DMS153 treated with DMSO at 0.1 percent for 48 hours (cell line): ENCODE measurements around the gene CNBD2.
"Not testable (repeated sequence)": the region's sequence is repeated elsewhere in the genome, so short reads cannot be mapped to it uniquely, and the experiment has no call there.

Experiments used
- DNase-seq: peaks from one replicate; lab custom pipeline; 2025; ENCODE audit not compliant: unreplicated experiment; lab: John Stamatoyannopoulos, UW

Gene CNBD2

DNA sequence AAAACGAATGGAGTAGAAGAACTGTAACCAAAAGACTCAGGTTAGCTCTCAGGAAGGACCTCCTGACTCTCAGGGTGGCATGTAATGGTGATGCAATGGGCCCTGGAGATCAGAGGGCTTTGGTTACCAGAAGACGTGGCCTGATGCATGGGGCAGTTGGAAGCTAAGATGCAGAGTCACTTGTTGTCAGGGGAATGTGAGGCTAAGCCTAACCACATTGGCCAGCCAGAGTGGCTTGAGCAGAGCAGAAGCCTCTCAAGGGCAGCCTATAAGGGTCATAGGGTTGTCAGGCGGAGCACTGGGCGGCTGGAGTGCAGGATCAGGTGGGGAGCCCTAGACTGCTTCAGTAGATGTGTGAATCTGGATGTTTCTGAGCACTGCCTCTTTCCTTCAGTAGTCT lies 5.9 kb downstream of the CNBD2 start:
- no peak for DNase-seq

DNA sequence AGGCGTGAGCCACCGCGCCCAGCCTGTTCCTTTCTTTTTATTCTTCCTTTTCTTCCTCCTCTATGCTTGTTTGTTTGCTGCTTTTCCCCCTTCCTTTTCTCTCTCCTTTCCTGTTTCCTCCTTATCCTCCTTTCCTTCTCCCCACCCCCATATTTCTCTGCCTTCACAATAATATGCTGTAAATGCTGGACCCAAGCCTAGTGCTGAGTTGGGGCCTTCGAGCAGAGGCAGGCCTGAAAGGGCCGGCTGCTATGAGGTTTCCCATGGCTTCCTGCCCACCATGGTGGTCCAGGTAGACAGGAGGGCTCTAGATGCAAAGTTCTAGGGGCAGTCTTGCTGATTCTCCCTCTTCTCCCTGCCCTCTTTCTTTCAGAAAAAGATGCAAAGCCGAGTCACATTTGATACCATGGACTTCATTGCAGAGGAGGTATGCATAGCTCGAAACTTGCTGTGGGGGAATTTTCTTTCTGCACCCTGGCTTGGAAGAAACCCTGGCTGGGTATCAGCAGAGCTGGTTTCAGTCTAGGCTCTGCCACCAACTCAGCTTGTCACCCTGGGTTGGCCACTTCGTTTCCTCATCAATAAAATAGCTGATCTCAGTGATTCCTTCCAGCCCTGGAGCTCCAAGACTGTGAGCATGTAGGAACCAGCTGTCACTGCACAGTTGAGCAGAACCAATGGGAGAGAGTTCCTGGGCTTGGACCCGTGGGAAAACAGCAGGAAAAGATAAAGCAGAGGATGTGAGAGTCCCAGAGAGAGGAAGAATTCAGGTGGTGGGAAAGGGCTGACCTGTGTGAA lies 7.4 kb downstream of the CNBD2 start:
- no peak for DNase-seq

DNA sequence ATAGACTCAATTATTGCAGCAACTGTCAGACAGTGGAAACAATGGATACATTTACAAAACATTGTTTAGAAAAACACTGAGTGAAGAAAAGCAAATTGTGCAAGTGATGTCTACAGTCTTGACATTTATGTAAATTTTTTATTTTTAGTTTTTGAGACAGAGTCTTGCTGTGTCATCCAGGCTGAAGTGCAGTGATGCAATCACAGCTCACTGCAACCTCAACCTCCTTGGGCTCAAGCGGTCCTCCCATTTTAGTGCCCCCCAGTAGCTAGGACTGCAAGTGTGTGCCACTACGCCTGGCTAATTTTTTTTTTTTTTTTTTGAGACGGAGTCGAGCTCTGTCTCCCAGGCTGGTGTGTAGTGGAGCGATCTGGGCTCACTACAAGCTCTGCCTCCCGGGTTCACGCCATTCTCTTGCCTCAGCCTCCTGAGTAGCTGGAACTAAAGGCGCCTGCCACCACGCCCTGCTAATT lies 9.7 kb downstream of the CNBD2 start:
- no peak for DNase-seq

DNA sequence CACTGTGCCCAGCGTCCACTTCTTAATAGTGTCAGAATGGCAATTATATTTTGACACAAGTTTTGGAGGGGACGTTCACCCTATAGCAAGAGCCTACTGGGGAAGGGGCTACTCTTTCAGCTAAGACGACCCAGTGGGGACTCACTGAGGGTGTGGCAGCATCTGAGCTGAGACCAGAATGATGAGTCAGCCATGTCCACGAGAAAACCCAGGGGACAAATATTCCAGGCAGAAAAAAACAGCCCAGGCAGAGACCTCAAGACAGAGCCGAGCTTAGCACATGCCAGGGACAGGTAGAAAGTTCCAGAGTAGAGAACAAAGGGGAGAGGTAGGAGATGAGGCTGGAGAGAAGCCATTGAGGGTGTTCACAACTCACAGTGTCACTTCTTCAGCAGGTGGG lies 11.2 kb downstream of the CNBD2 start:
- DNase-seq: no peak

DNA sequence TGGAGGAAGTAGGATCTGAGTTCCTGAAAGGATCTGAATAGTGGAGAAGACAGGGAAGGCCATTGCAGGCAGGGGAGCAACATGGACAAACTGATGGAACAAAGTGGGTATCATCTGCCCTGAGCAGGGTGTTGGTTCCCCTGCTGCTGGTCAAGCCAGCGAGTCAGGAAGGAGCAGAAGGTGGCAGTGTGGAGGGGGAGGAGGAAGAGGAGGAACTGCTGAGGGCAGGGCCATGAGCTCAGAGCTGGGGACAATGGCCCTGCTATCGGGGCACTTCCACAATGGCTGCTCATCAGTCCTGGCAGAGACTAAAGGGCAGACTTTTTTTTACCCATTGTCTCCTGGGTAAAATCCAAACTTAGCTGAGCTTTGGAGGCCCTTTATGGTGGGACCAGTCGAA lies 13.6 kb downstream of the CNBD2 start:
- no peak for DNase-seq

DNA sequence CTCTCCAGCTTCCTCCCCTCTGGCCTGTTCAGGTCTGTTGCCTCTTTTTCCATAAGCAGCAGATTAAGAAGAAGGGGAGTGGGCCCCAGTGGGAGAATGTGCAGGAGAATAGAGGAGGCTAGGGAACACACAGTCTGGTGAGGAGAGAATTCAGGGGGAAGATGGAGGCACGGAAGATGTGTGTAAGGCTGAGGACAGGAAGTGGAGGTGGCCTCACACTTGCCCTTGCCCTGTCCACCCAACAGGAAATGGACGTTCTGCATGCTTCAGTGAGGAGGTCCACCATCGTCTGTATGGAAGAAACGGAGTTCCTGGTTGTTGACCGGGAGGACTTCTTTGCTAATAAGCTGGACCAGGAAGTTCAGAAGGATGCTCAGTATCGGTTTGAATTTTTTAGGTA lies 16.0 kb downstream of the CNBD2 start:
- no peak for DNase-seq

DNA sequence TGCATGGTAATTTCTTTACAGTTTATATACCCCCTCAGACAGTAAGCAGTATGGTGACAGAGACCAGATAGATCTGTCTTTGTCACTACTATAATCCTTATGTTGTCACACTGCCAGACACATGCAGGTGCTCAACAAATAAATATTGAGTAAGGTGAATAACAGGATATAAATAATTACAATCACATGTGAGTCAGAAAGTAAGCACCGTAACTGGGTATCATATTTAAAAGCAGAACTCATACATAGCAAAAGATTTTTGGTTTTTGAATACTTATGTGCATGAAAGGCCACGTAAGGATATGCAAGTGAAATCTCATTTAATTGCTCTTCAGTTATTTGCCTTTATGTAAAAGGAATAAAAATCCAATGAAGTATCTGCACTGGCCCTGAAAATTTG lies 17.4 kb downstream of the CNBD2 start:
- DNase-seq: no peak

DNA sequence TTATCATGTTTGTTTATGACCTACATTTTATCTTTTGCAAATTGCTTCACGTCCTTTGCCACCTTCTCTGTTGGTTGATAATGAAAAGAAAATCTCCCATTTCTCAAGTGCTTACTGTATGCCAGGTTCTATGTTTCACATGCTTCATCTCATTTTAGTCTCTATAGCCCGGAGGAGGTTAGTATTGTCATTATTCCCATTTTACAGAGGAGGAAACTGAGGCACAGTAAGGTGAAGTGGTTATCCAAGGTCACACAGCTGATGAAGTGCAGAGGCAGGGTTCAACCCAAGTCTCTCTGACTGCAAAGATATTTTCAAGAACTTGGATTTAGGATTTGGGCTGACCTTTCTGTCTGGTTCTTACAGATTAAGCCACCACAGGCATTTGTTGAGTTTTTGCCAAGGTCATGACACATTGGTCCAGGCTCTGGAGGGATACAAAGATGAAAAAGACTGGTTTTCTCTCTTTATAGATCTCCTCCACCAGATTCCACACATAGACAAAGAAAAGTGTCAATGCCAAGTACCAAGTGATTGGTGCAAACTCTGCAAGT lies 20.6 kb downstream of the CNBD2 start:
- no peak for DNase-seq

DNA sequence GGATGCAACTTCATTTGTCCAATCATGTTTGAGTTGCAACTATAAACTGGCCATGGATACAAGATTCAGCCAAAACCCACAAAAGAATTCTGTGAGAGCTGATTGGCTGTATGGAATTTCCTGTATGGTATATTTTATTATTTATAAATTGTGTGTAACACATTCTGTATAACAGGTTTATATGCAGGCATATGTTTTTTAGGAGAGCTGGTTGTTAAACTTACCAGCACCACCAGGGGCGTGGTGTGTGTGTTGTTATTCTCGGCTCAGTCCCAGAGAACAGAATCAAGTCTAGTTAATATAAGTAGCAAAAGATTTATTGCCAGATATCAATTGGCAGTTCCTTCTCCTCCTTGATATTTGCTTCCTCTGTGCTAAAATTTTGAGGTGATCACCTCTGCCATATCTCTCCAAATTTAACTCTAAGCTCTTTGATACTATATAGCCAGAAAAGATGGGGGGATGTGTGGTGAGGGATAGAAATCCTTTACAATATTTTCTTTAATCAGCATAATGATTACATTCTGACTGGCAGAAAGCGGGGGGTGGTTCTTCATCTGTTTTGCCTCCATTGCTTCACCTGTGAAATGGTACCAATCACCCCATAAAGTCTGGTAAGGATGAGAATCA lies 22.9 kb downstream of the CNBD2 start:
- no peak for DNase-seq

DNA sequence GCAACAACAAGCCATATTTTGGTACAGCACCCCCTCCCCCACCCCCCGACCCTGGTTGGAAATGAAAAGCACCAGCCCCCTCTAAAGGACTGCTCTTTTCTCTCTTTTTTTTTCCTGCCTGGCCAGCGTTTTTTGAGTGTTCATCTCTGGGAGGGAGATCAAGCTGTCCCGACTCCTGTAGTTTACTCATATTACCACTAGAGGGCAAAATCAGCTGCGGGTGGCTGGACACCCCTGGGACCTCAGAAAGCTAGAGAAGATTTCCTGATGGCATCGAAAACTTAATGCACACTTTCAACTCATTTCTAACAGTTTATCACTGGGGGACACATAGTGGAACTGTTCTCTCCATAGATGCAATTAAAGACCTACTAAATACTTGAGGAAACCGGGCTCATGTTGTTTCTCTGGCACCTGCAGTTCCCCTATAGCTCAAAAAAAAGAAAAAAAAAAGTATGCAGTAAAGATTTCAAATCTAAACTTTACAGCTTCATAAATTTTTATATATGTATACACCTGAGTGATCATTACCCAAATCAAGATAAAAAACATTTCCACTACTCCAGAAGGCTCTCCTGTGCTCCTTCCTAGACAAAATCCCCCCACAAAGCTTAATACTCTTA lies 24.4 kb downstream of the CNBD2 start:
- DNase-seq: peak; percentile 51

DNA sequence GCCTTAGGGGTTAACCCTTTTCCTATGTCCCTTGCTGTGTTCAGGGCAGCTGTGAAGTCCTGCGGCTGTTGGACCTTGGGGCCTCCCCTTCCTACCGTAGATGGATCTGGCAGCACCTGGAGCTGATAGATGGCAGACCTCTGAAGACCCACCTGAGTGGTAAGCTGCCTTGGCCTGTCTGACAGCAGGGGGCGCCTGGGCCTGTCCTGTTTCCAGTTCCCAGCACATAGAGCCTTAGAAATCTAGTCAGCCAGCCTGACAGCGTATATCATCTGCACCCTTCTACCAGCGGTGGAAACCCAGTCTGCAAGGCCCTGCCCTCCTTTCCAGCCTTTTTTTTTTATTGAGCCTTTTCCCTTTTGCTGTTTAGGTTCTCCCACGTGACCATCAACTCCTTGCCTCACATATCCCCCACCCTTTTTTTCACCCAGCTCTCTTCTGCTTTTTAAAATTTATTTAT lies 26.6 kb downstream of the CNBD2 start:
- DNase-seq: peak; percentile 81

DNA sequence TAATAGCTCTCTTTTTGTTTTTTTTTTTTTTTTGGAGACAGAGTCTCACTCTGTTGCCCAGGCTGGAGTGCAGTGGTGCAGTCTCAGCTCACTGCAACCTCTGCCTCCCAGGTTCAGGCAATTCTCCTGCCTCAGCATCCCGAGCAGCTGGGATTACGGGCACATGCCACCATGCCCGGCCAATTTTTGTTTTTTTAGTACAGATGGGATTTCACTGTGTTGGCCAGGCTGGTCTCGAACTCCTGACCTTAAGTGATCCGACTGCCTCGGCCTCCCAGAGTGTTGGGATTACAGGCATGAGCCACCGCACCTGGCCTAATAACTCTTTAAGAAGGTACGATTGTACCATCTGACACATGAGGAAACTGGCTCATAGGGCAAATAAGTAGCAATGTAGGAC lies 28.1 kb downstream of the CNBD2 start:
- DNase-seq: not testable (repeated sequence)

DNA sequence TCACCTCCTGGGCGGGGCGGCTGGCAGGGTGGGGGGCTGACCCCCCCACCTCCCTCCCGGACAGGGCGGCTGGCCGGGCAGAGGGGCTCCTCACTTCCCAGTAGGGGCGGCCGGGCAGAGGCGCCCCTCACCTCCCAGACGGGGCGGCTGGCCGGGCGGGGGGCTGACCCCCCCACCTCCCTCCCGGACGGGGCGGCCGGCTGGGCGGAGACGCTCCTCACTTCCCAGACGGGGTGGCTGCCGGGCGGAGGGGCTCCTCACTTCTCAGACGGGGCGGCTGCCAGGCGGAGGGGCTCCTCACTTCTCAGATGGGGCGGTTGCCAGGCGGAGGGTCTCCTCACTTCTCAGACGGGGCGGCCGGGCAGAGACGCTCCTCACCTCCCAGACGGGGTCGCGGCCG lies 32.9 kb downstream of the CNBD2 start:
- not testable (repeated sequence) for DNase-seq

DNA sequence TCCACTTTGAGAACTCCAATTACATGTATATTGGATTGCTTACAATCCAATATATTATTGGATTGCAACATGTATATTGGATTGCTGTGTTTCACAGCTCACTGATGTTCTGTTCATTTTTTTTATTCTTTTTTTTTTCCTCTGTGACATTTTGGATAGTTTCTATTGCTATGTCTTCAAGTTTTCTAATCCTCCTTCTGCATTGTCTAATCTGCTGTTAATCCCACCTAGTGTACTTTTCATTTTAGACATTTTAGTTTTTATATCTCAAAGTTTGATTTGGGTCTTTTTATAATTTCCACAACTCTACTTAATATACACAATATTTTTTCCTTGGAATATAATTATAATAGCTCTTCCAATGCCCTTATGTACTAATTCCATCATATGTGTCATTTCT lies 34.5 kb downstream of the CNBD2 start:
- DNase-seq: no peak

DNA sequence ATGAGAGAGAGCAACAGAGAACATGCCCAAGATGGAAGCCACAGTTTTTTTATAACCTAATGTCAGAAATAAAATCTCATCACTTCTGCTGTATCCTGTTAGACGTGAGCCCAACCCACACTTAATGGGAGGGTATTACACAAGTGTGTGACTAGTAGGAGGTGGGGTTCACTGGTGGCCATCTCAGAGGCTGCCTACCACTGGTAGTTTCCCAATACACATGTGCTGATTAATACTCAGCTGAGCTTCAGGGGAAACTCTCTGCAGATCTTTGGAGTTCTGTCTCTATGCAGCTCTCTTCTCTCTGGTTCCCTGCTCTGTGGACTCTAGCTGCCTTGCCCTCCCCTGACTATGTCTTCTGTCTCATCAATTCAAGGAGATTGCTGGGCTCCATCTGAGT lies 35.7 kb downstream of the CNBD2 start:
- DNase-seq: no peak

DNA sequence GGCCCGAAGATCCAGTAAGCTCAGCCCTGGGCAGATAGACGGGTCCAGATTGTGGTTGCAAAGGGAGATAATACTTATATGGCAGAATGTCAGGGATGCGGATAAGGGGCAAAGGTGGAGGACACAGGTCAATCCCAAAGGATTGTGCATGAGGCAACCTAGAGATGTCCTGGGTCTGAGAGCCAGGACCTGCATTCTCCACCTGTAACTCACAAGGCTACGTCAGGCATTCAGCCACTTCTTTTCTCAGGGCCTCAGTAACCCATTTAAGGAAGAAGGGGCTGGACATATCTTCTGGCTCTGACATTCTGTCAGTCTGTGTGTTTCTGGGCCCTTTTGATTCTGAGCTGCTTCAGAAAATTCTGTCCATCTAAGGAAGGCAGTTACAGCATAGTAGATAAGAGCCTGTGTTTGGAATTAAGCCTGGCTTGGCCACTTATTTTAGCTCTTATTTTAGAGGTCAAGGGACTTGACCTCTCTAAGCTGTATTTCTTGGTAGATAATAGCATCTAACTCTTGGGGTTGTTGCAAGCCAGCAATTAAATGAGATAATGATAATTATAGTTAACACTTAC lies 40.2 kb downstream of the CNBD2 start:
- no peak for DNase-seq

DNA sequence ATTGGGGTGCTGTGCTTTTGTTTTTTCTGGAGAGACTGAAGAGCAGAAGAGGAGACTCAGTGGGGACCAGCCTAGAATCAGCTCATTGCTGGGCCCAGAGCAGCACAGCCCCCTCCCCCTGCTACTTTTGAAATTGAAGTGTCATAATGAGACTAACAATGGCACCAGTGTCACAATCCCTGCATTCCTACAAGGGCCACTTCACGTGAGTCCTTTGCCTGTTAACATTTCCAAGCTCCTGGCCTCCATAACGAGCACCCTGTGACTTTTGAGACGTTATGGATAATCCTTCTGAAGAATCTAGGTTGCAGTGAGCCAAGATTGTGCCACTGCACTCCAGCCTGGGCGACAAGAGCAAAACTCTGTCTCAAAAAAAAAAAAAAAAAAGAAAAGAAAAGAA lies 41.7 kb downstream of the CNBD2 start:
- no peak for DNase-seq

DNA sequence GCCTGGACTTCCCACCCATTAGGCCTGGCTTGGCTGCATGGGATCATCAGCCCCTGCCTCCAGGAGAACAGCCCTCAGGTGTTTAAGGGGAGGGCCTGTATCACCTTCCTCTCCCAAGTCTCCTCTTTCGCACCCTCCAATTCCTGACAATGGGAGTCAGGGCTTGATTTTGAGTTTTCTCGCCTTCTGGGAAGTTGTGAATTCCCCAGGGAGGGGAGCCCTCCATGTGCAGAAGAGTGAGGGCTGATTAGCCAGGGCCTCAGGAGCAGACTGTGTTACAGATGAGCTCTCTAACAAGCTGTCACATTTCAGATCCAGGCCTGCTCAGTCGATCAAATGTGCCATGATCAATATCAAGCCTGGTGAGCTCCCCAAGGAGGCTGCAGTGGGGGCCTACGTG lies 42.4 kb downstream of the CNBD2 start:
- DNase-seq: no peak

DNA sequence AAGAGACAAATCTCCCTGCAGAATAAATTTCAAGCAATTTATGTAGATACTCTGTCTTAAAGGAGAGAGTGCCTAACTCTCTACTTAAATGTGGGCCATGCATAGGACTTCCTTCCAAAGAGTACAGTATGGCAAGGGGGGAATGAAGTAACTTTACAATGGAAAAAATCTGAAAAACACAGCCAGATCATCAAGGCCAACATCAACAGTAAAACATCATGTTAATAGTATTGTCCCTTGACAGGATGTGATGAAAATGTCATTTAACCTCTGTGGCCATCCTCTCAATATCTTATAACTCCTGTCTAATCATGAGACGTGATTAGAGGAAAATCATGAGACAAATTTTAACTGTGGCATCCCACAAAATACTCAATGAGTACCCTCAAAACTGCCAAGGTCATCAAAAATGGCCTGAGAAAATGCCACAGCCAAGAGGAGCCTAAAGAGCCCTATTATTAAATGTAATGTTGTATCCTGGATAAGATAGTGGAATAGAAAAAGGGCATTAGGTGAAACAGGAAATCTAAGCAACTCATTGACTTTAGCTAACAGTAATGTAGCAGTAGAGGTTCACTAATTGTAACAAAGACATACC lies 47.5 kb downstream of the CNBD2 start:
- no peak for DNase-seq

DNA sequence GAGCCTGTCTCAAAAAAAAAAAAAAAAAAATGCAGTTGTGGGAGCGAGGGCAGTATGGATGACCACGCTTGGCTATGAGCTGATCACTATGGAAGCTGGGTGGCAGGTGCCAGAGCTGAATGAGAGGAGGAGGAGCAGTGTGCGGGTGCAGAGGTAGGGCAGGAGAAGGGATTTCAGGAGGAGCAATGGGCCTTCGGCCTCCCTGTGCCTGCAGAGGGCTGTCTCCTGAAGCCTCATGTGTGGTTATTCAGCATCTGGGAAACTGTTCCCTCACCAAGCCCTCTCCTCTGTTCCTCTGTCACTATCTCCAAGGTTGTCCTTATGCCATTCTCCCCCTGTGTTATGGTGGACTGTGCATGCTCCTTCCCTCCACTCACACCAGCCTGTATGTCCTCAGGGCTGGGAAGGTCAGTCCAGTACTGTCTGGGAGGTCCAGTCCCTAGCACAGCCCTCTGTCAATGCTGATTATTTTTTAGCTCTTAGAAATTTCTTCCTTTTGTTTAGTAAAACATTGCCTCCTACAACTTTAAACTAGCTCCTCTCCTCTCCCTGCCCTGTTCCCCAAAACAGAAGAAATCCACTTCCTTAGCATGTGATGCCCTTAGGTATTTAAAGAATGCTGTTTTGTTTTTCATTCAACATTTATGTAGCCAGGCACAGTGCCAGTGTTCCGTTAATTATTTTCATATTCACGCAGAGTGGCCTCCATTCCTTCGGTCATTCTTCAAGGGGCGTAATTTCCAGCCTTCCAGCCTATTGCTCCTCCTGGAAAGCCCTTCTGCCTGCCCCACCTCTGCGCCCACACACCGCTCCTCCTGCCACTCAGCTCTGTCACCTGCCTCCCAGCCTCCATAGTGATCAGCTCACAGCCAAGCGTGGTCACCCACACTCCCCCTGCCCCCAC lies 48.9 kb downstream of the CNBD2 start:
- DNase-seq: no peak
